GM18907 (cell line): ENCODE measurements around the gene PPP2R2D.

Experiments
- ATAC-seq: cut with Tn5 transposase; IDR thresholded peaks from one replicate; pipeline ENCODE4 v1.9.1; 2021; ENCODE audit warnings: mild to moderate bottlenecking, moderate library complexity; ENCODE audit not compliant: unreplicated experiment

The PPP2R2D gene

GRCh38 chr10:131926253-131926652 lies 25.4 kb downstream of the PPP2R2D start:
- ATAC-seq, result no peak

- no peak for ATAC-seq
Observed at GRCh38 chr10:131926743-131927595, 26.2 kb downstream of the PPP2R2D start.

GRCh38 chr10:131928248-131929095 lies 27.7 kb downstream of the PPP2R2D start:
- ATAC-seq, result peak; percentile 83

GRCh38 chr10:131929122-131929845 lies 28.5 kb downstream of the PPP2R2D start:
- ATAC-seq, result no peak

- ATAC-seq, result no peak
Observed at GRCh38 chr10:131930150-131930549, 29.3 kb downstream of the PPP2R2D start.

GRCh38 chr10:131930586-131931330 lies 29.9 kb downstream of the PPP2R2D start:
- ATAC-seq, result no peak

- ATAC-seq, result no peak
Observed at GRCh38 chr10:131931981-131932380, 31.2 kb downstream of the PPP2R2D start.

- no peak for ATAC-seq
Observed at GRCh38 chr10:131933016-131933695, 32.3 kb downstream of the PPP2R2D start.

GRCh38 chr10:131933696-131934086 lies 32.9 kb downstream of the PPP2R2D start:
- ATAC-seq, result no peak

GRCh38 chr10:131934769-131935168 lies 34.0 kb downstream of the PPP2R2D start:
- no peak for ATAC-seq

- no peak for ATAC-seq
Observed at GRCh38 chr10:131935260-131935659, 34.5 kb downstream of the PPP2R2D start.

GRCh38 chr10:131936294-131936693 lies 35.5 kb downstream of the PPP2R2D start:
- no peak for ATAC-seq

GRCh38 chr10:131936736-131937135 lies 35.9 kb downstream of the PPP2R2D start:
- ATAC-seq, result no peak

GRCh38 chr10:131937836-131938235 lies 37.0 kb downstream of the PPP2R2D start:
- ATAC-seq, result no peak

- no peak for ATAC-seq
Observed at GRCh38 chr10:131938681-131939080, 37.9 kb downstream of the PPP2R2D start.

- no peak for ATAC-seq
Observed at GRCh38 chr10:131942455-131942854, 41.6 kb downstream of the PPP2R2D start.

- ATAC-seq, result no peak
Observed at GRCh38 chr10:131943021-131943814, 42.4 kb downstream of the PPP2R2D start.

GRCh38 chr10:131944412-131944811 lies 43.6 kb downstream of the PPP2R2D start:
- ATAC-seq, result no peak
